T-helper 2 cell treated with Interferon-gamma antibody and Interleukin-4, amounts not matched to agents 5 μg/mL and 100 μg/mL, for 36 hours (primary cell): Measurements from ENCODE around the gene MRPL36.
"Not testable (repeated sequence)": the region's sequence is repeated elsewhere in the genome, so short reads cannot be mapped to it uniquely, and the experiment has no call there.

ENCODE experiments used
- DNase-seq: peaks from one replicate; pipeline ENCODE4 v3.0.0; 2021; ENCODE audit warnings: low spot score
- H3K27ac Mint-ChIP-seq: one replicate; pipeline ENCODE4 v1.8.0; 2021; ENCODE audit warnings: mild to moderate bottlenecking, mixed read lengths
- H3K27me3 Mint-ChIP-seq: one replicate; pipeline ENCODE4 v1.8.0; 2021; ENCODE audit warnings: low read depth, mixed read lengths
- H3K36me3 Mint-ChIP-seq: one replicate; pipeline ENCODE4 v1.8.0; 2021; ENCODE audit warnings: low read depth, mixed read lengths
- H3K4me1 Mint-ChIP-seq: one replicate; pipeline ENCODE4 v1.8.0; 2021; ENCODE audit warnings: low read depth, mixed read lengths
- H3K4me3 Mint-ChIP-seq: one replicate; pipeline ENCODE4 v1.8.0; 2022; ENCODE audit warnings: mild to moderate bottlenecking, moderate library complexity, mixed read lengths
- H3K9me3 Mint-ChIP-seq: one replicate; pipeline ENCODE4 v1.8.0; 2021; ENCODE audit warnings: mixed read lengths

Gene MRPL36

GRCh38 chr5:1799602-1800471 is at the start of gene MRPL36:
TSS of gene MRPL36 (minus strand) at chr5:1799837. CDS start at chr5:1798935, 902 bp downstream.
- DNase-seq = peak; percentile 88
- Mint-ChIP-seq H3K27me3 (no peaks in the 10 kb centered on the region), H3K9me3 (no peaks in the 10 kb centered on the region), H3K4me1 (peaks cover 39% of the 10 kb centered on the region), H3K27ac (peak within 1 kb of the TSS; percentile 97), H3K36me3 (peaks cover 58% of the 10 kb centered on the region), H3K4me3 (peak within 1 kb of the TSS; percentile 96)

- Mint-ChIP-seq H3K4me3 (no peak overlapping the region), H3K27ac (no peak overlapping the region), H3K27me3 (peaks cover 29% of the 10 kb centered on the region), H3K9me3 (no peaks in the 10 kb centered on the region), H3K36me3 (no peaks in the 10 kb centered on the region), H3K4me1 (no peaks in the 10 kb centered on the region)
- DNase-seq = no peak
Observed at GRCh38 chr5:1847611-1848010, 48.0 kb upstream of the MRPL36 start.

DNA sequence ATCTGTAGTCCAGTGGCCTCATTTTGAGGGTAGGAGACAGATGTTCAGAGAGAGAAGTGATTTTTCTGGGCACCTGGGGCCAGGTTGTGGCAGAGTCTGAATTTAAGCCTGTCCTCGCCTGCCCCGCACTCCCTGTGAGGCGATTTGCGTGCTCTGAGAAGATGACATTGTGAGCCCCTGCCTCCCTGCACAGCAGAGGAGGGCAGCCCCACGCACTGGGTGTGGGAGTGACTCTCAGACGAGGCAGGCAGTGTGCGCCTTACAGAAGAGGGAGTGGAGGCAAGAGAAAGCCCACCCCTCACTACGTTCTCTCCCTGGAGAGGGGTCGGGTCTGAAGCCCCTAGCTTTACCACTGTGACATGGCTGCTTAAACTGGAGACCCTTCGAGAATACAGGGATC is 47.4 kb upstream of the MRPL36 start:
- no peaks in the 10 kb centered on the region for H3K4me1 Mint-ChIP-seq
- H3K4me3 Mint-ChIP-seq = no peak overlapping the region
- H3K36me3 Mint-ChIP-seq = no peaks in the 10 kb centered on the region
- H3K27me3 Mint-ChIP-seq = peaks cover 28% of the 10 kb centered on the region
- H3K27ac Mint-ChIP-seq = no peak overlapping the region
- no peak for DNase-seq
- H3K9me3 Mint-ChIP-seq = no peaks in the 10 kb centered on the region

- no peak for DNase-seq
- no peaks in the 10 kb centered on the region for H3K4me1 Mint-ChIP-seq
- peaks cover 24% of the 10 kb centered on the region for H3K27me3 Mint-ChIP-seq
- no peaks in the 10 kb centered on the region for H3K9me3 Mint-ChIP-seq
- H3K4me3 Mint-ChIP-seq = no peak overlapping the region
- H3K27ac Mint-ChIP-seq = no peak overlapping the region
- no peaks in the 10 kb centered on the region for H3K36me3 Mint-ChIP-seq
Observed at GRCh38 chr5:1846583-1846982, 46.9 kb upstream of the MRPL36 start.

GRCh38 chr5:1845696-1846095 is 46.1 kb upstream of the MRPL36 start:
- Mint-ChIP-seq H3K27me3 (peaks cover 20% of the 10 kb centered on the region), H3K27ac (no peak overlapping the region), H3K9me3 (no peaks in the 10 kb centered on the region), H3K4me1 (no peaks in the 10 kb centered on the region), H3K4me3 (no peak overlapping the region), H3K36me3 (no peaks in the 10 kb centered on the region)
- DNase-seq = no peak

GRCh38 chr5:1844708-1845436 is 45.2 kb upstream of the MRPL36 start:
- Mint-ChIP-seq H3K4me3 (no peak overlapping the region), H3K27ac (no peak overlapping the region), H3K4me1 (no peaks in the 10 kb centered on the region), H3K9me3 (no peaks in the 10 kb centered on the region), H3K27me3 (peaks cover 14% of the 10 kb centered on the region), H3K36me3 (no peaks in the 10 kb centered on the region)
- DNase-seq = no peak

DNA sequence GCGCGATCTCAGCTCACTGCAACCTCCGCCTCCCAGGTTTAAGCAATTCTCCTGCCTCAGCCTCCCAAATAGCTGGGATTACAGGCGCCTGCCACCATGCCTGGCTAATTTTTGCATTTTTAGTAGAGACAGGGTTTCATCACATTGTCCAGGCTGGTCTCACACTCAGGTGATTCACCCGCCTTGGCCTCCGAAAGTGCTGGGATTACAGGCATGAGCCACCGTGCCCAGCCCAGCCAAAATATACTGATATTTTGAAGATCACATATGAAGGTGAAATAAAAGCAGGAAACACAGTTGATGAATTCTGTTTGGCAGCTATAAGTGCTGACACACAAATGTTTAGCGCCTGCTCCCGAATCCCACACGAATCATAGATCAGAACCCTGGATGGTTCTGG is 44.1 kb upstream of the MRPL36 start:
- H3K27me3 Mint-ChIP-seq, H3K4me1 Mint-ChIP-seq, H3K9me3 Mint-ChIP-seq, DNase-seq, H3K4me3 Mint-ChIP-seq, H3K36me3 Mint-ChIP-seq, H3K27ac Mint-ChIP-seq: not testable (repeated sequence)

- no peaks in the 10 kb centered on the region for H3K9me3 Mint-ChIP-seq
- H3K27me3 Mint-ChIP-seq = peaks cover 4% of the 10 kb centered on the region
- no peak overlapping the region for H3K27ac Mint-ChIP-seq
- DNase-seq = no peak
- no peaks in the 10 kb centered on the region for H3K36me3 Mint-ChIP-seq
- H3K4me1 Mint-ChIP-seq = no peaks in the 10 kb centered on the region
- no peak overlapping the region for H3K4me3 Mint-ChIP-seq
Observed at GRCh38 chr5:1842004-1842819, 42.6 kb upstream of the MRPL36 start.

GRCh38 chr5:1840741-1841521 is 41.3 kb upstream of the MRPL36 start:
- Mint-ChIP-seq H3K4me1 (no peaks in the 10 kb centered on the region), H3K36me3 (no peaks in the 10 kb centered on the region), H3K4me3 (no peak overlapping the region), H3K27ac (no peak overlapping the region), H3K27me3 (peaks cover 4% of the 10 kb centered on the region), H3K9me3 (no peaks in the 10 kb centered on the region)
- DNase-seq = no peak

- H3K4me3 Mint-ChIP-seq = no peak overlapping the region
- no peak for DNase-seq
- no peak overlapping the region for H3K27ac Mint-ChIP-seq
- no peaks in the 10 kb centered on the region for H3K36me3 Mint-ChIP-seq
- H3K27me3 Mint-ChIP-seq = peaks cover 4% of the 10 kb centered on the region
- no peaks in the 10 kb centered on the region for H3K4me1 Mint-ChIP-seq
- no peaks in the 10 kb centered on the region for H3K9me3 Mint-ChIP-seq
Observed at GRCh38 chr5:1840071-1840547, 40.5 kb upstream of the MRPL36 start.

DNA sequence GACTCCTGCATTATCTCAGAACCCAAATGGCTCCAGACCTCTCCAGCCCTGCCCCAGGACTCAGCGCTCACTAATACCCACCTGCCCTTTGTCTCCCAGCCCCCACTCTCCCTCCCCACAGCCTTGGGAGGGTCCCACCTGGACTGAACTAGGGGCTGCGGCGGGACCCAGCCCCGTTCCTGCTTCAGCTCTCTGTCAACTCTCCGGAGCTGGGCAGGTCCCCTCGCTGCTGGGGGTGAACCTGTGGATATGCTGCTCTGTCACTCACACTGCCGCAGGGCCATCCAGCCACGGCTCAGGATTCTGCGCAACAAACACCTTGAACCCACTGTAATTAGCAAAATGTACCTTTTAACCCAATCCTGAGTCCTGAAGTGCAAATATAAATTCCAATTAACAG is 38.4 kb upstream of the MRPL36 start:
- no peak for DNase-seq
- peaks cover 9% of the 10 kb centered on the region for H3K27me3 Mint-ChIP-seq
- H3K9me3 Mint-ChIP-seq = no peaks in the 10 kb centered on the region
- no peak overlapping the region for H3K4me3 Mint-ChIP-seq
- no peak overlapping the region for H3K27ac Mint-ChIP-seq
- no peaks in the 10 kb centered on the region for H3K36me3 Mint-ChIP-seq
- H3K4me1 Mint-ChIP-seq = no peaks in the 10 kb centered on the region

- Mint-ChIP-seq H3K9me3 (no peaks in the 10 kb centered on the region), H3K4me3 (no peak overlapping the region)
Observed at GRCh38 chr5:1836891-1837880, 37.5 kb upstream of the MRPL36 start.

More at GRCh38 chr5:1836891-1837880, 37.5 kb upstream of the MRPL36 start:
- Mint-ChIP-seq H3K36me3 (no peaks in the 10 kb centered on the region), H3K27me3 (peaks cover 9% of the 10 kb centered on the region), H3K4me1 (no peaks in the 10 kb centered on the region), H3K27ac (no peak overlapping the region)
- no peak for DNase-seq
